Kidney (tissue), 14 donors: Measurements from ENCODE around the gene USP9X. TPM values are rescaled to one million over a fixed set of nuclear protein-coding genes. Genes with fewer than 3 reads are reported as not detected.

Source experiments
- DNase-seq, 5 donors: peaks; one replicate each; pipeline ENCODE4 v3.0.0-alpha.2; 2013 to 2020
- FAIRE-seq: peaks from 2 replicates; lab custom pipeline; 2012; peaks lifted over from hg19 to GRCh38; lab: Jason Lieb, UNC
- H3K27ac ChIP-seq, 2 donors: one replicate each; pipeline ENCODE4 v1.7.0; 2013; ENCODE audit warnings: low read depth in 2 of 2, low read length in 2 of 2, inconsistent platforms in 1 of 2
- H3K27me3 ChIP-seq: one replicate; pipeline ENCODE4 v1.7.1; 2013; ENCODE audit warnings: low read length, inconsistent platforms; ENCODE audit not compliant: control insufficient read depth, insufficient read depth
- H3K36me3 ChIP-seq, 3 donors: one replicate each; pipeline versions ENCODE4 v1.7.0 to v1.7.1; 2013; ENCODE audit warnings: low read length in 3 of 3, control low read depth in 1 of 3, inconsistent platforms in 1 of 3; ENCODE audit not compliant: insufficient read depth in 3 of 3, control insufficient read depth in 2 of 3
- H3K4me1 ChIP-seq, 3 donors: one replicate each; pipeline versions ENCODE4 v1.7.0 to v1.7.1; 2013; ENCODE audit warnings: low read length in 3 of 3, inconsistent platforms in 1 of 3, low read depth in 1 of 3; ENCODE audit not compliant: control insufficient read depth in 2 of 3, insufficient read depth in 2 of 3
- H3K4me3 ChIP-seq, 3 donors: one replicate each; pipeline versions ENCODE4 v1.7.0 to v1.8.1; 2013; ENCODE audit warnings: low read length in 3 of 3, control low read depth in 1 of 3, inconsistent platforms in 1 of 3
- H3K9ac ChIP-seq, 3 donors: one replicate each; pipeline versions ENCODE4 v1.7.0 to v1.7.1; 2013; ENCODE audit warnings: low read length in 3 of 3, control low read depth in 1 of 3, inconsistent platforms in 1 of 3
- H3K9me3 ChIP-seq, 3 donors: one replicate each; pipeline versions ENCODE4 v1.7.0 to v1.7.1; 2013; ENCODE audit warnings: low read length in 3 of 3, control low read depth in 1 of 3, inconsistent platforms in 1 of 3; ENCODE audit not compliant: control insufficient read depth in 2 of 3, insufficient read depth in 1 of 3
- intact Hi-C: fragments of 100-400 bp; cut with DNase I; formaldehyde crosslinking; loops from one replicate; pipeline ENCODE4 v1.11.1; 2022
- polyA plus RNA-seq: library from polyadenylated mRNA; stranded (reverse); fragments of 350-450 nt; fragmentation: Illumina TruSeq; extraction: RNeasy Lipid Tissue Mini Kit (QIAGEN cat#74804); gene quantifications from one replicate; pipeline ENCODE4 v1.2.3, GENCODE V29; 2014; ENCODE audit warnings: low read depth, low replicate concordance; ENCODE audit not compliant: insufficient read depth
- total RNA-seq: library from RNA; stranded (reverse); fragmentation: NEBNext Ultra II Directional; extraction: Animal tissue kit (Norgen Biotek cat#: 25700); gene quantifications from one replicate; pipeline ENCODE4 v1.2.1, GENCODE V29; 2021
- TF ChIP-seq, protein P1 (sequence below): IDR thresholded peaks from 3 replicates; pipeline ENCODE4 v1.5.1; 2012; ENCODE audit warnings: mild to moderate bottlenecking, moderate library complexity, borderline replicate concordance; ENCODE audit not compliant: insufficient read depth; ENCODE audit errors: extremely low read depth
- donor health status: control.
- donor health status: control.
- donor health status: control.
- donor health status: control.
- donor health status: control.
- donor health status: DM: yes; HTN: yes; CAD: no.
- donor health status: Normal renal cell carcinoma (clear cell type).

USP9X gene
- total and polyA plus RNA-seq, 2 donors from 2014 or later: 12.0 to 86.8 TPM

DNA sequence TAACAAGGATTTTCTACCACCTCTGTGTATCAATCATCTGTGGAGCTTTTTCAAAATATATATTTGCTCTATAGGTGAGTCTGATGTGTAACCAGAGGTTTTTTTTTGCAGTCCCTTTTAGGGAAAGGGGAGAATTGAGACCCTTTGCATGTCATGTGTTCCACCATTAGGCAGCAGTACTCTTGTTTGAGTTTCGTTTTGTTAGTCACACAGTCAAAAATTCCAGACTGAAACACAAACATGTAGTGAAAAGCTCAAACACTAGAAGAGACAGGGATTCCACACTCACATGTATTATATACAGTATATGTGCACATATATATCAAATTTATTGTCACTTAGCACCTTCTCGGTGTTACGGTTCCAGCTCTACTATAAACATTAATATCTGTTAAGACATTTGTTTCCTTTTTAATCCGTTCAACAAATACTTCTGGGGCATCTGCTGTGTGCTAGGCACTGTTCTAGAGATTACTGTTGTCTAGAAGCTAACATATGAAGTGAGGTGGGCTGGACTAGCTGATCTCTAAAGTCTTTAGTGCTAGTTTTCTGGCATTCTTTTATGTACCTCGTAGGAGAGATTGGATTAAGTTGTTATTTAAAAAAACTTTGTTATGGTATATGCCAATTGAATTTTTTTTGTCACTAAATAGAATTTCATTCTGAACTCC, 5.5 kb downstream of the USP9X start:
- H3K36me3 ChIP-seq: no peaks in the 10 kb centered on the region
- DNase-seq: no peak
- H3K9me3 ChIP-seq: no peaks in the 10 kb centered on the region
- no peak for FAIRE-seq
- peaks cover 5% of the 10 kb centered on the region for H3K27me3 ChIP-seq
- H3K4me1 ChIP-seq: peaks cover under 1 to 8% (median 2%) of the 10 kb centered on the region in 3 donors
- TF ChIP-seq, protein P1, sequence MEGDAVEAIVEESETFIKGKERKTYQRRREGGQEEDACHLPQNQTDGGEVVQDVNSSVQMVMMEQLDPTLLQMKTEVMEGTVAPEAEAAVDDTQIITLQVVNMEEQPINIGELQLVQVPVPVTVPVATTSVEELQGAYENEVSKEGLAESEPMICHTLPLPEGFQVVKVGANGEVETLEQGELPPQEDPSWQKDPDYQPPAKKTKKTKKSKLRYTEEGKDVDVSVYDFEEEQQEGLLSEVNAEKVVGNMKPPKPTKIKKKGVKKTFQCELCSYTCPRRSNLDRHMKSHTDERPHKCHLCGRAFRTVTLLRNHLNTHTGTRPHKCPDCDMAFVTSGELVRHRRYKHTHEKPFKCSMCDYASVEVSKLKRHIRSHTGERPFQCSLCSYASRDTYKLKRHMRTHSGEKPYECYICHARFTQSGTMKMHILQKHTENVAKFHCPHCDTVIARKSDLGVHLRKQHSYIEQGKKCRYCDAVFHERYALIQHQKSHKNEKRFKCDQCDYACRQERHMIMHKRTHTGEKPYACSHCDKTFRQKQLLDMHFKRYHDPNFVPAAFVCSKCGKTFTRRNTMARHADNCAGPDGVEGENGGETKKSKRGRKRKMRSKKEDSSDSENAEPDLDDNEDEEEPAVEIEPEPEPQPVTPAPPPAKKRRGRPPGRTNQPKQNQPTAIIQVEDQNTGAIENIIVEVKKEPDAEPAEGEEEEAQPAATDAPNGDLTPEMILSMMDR: no peak
- intact Hi-C loops: no loop called here
- H3K4me3 ChIP-seq: peak overlapping the region in 2 of 3 donors; percentile 24 to 84
- no peak overlapping the region for H3K27ac ChIP-seq
- no peak overlapping the region for H3K9ac ChIP-seq

DNA sequence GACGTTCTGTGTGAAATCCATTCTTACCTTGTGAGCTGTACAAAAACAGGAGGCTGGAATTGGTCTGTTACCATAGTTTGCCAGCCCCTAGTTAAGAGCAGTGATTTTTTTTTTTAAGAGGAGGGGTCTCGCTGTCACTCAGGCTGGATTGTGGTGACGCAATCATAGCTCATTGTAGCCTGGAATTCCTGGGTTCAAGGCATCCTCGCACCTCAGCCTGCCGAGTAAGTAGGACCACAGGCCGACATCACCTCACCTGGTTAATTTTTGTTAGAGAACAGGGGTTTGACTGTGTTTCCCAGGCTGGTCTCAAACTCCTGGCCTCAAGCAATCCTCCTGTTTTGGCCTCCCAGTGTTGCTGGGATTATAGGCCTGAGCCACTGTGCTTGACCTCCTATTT, 7.5 kb downstream of the USP9X start:
- Histone ChIP-seq H3K9ac (no peak overlapping the region), H3K9me3 (no peaks in the 10 kb centered on the region), H3K36me3 (no peaks in the 10 kb centered on the region), H3K27me3 (peaks cover 5% of the 10 kb centered on the region), H3K4me3 (no peak overlapping the region), H3K27ac (no peak overlapping the region), H3K4me1 (peaks cover 2 to 12% (median 5%) of the 10 kb centered on the region in 3 donors)
- intact Hi-C loops: no loop called here
- DNase-seq (no peak), FAIRE-seq (no peak)
- TF ChIP-seq, protein P1: no peak

DNA sequence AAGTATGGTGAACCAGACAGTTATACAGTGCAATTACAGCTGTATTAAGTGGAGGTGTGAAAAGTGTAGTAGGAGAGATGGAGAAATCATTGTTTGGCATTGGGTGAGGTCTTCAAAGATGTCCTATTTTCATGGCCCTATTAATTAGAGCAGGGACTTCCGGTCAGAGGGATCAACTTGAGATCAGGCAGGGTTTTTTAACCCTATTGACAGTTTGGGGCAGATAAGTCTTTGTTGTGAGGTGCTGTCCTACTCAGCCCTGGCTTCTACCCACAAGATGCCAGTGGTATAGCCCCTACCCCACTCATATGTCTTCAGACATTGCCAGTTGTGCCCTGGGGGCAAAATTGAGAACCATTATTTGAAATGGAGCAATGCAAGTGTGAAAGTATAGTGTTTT, 9.9 kb downstream of the USP9X start:
- intact Hi-C loops: no loop called here
- peaks cover 2 to 12% (median 5%) of the 10 kb centered on the region in 3 donors for H3K4me1 ChIP-seq
- H3K27ac ChIP-seq: no peak overlapping the region
- peaks cover 5% of the 10 kb centered on the region for H3K27me3 ChIP-seq
- H3K36me3 ChIP-seq: no peaks in the 10 kb centered on the region
- TF ChIP-seq, protein P1: no peak
- DNase-seq (no peak), FAIRE-seq (no peak)
- H3K4me3 ChIP-seq: peak overlapping the region in 1 of 3 donors; percentile 1
- H3K9me3 ChIP-seq: no peaks in the 10 kb centered on the region
- no peak overlapping the region for H3K9ac ChIP-seq

DNA sequence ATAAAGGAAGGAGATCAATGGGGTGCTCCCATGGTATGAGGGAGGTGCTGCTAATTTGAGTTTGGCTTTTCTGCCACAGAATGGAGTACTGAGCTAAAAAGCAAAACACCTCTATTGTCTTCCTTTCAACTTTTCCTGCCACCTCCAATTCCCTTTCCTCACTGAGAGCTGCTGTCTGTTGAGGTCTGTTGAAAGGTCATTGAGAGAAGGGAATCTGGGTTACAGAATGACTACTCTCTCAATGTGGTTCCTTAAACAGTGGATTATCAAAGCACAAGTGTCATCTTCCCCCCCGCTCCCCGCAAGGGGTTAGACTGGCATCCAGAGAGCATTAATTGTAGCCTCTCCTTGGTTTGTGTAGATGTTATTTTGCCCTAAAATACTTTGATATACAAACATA, 10.7 kb downstream of the USP9X start:
- no peaks in the 10 kb centered on the region for H3K9me3 ChIP-seq
- peaks cover 2% of the 10 kb centered on the region for H3K27me3 ChIP-seq
- FAIRE-seq (no peak), DNase-seq (no peak)
- peak overlapping the region in 1 of 3 donors; percentile 1 for H3K4me3 ChIP-seq
- intact Hi-C loops: no loop called here
- H3K27ac ChIP-seq: no peak overlapping the region
- peaks cover 0 to 12% (median 5%) of the 10 kb centered on the region in 3 donors for H3K4me1 ChIP-seq
- TF ChIP-seq, protein P1: no peak
- H3K9ac ChIP-seq: no peak overlapping the region
- H3K36me3 ChIP-seq: no peaks in the 10 kb centered on the region
